Bronchial epithelial cell (primary cell): ENCODE data around the gene C11orf91. TPM values are rescaled to one million over a fixed set of nuclear protein-coding genes. Genes with fewer than 3 reads are reported as not detected.

Experiments
- DNase-seq: peaks from one replicate; pipeline ENCODE4 v3.0.0-alpha.2; 2010; ENCODE audit warnings: low read depth
- FAIRE-seq: peaks from 2 replicates; lab custom pipeline; 2011; peaks lifted over from hg19 to GRCh38; lab: Jason Lieb, UNC
- H3K27me3 ChIP-seq: 2 replicates; pipeline ENCODE4 v1.5.1; 2011; ENCODE audit warnings: low read length; ENCODE audit not compliant: control insufficient read depth, insufficient read depth
- H3K36me3 ChIP-seq: 2 replicates; pipeline ENCODE4 v1.5.1; 2011; ENCODE audit warnings: low read length; ENCODE audit not compliant: control insufficient read depth, insufficient read depth
- H3K4me3 ChIP-seq: 2 replicates; pipeline ENCODE4 v1.5.1; 2011; ENCODE audit warnings: mild to moderate bottlenecking, low read depth, low read length, control low read depth
- CTCF ChIP-seq: IDR thresholded peaks from 2 replicates; pipeline ENCODE4 v1.5.1; 2011; ENCODE audit warnings: mild to moderate bottlenecking, moderate library complexity, low read length, control low read depth, inconsistent platforms; ENCODE audit not compliant: insufficient read depth, severe bottlenecking
- total RNA-seq: library from RNA; depleted of rRNA; stranded (reverse); fragments of >200 nt; gene quantifications from 2 replicates; pipeline ENCODE4 v1.2.1, GENCODE V29; 2014

Gene C11orf91
- not detected in 2 replicates for total RNA-seq

- no peak for TF ChIP-seq CTCF
- Histone ChIP-seq H3K36me3 (no peaks in the 10 kb centered on the region), H3K27me3 (no peaks in the 10 kb centered on the region), H3K4me3 (peak within 1 kb of the TSS; percentile 47)
- FAIRE-seq (no peak), DNase-seq (peak; percentile 80)
Measured at GRCh38 chr11:33700502-33701271, at the start of gene C11orf91. Gene C11orf91, minus strand, starts transcription at chr11:33700826. Its CDS starts 86 bp downstream, at chr11:33700740.

GRCh38 chr11:33747979-33748378 is 47.4 kb upstream of the C11orf91 start:
- H3K4me3 ChIP-seq = no peak overlapping the region
- FAIRE-seq (no peak), DNase-seq (no peak)
- H3K36me3 ChIP-seq = peaks cover 2% of the 10 kb centered on the region
- no peak for TF ChIP-seq CTCF
- H3K27me3 ChIP-seq = no peaks in the 10 kb centered on the region

- Histone ChIP-seq H3K27me3 (no peaks in the 10 kb centered on the region), H3K36me3 (peaks cover 2% of the 10 kb centered on the region), H3K4me3 (no peak overlapping the region)
- FAIRE-seq (no peak), DNase-seq (no peak)
- TF ChIP-seq CTCF = no peak
Measured at GRCh38 chr11:33743291-33743690, 42.7 kb upstream of the C11orf91 start.

- Histone ChIP-seq H3K36me3 (peaks cover 2% of the 10 kb centered on the region), H3K27me3 (no peaks in the 10 kb centered on the region), H3K4me3 (no peak overlapping the region)
- peak; percentile 18 for TF ChIP-seq CTCF
- no peak for FAIRE-seq
- peak; percentile 63 for DNase-seq
Measured at GRCh38 chr11:33742249-33742851, 41.7 kb upstream of the C11orf91 start.

GRCh38 chr11:33741806-33742205 is 41.2 kb upstream of the C11orf91 start:
- no peak for TF ChIP-seq CTCF
- Histone ChIP-seq H3K4me3 (no peak overlapping the region), H3K36me3 (peaks cover 2% of the 10 kb centered on the region), H3K27me3 (no peaks in the 10 kb centered on the region)
- FAIRE-seq (no peak), DNase-seq (no peak)
